IMR-90 (cell line): Measurements from ENCODE around the gene FRG2. TPM values are rescaled to one million over a fixed set of nuclear protein-coding genes. Genes with fewer than 3 reads are reported as not detected.
"Not testable (repeated sequence)": the region's sequence is repeated elsewhere in the genome, so short reads cannot be mapped to it uniquely, and the experiment has no call there.

Experiments
- ATAC-seq: fragments of 200-7000 bp; cut with Tn5 transposase; 2 replicates; pipeline ENCODE4 v1.9.1; 2020; ENCODE audit warnings: low read depth, mild to moderate bottlenecking, moderate library complexity
- BruUV-seq: library from RNA; stranded (reverse); fragments of 400-500 nt; replicated peaks from 2 replicates; lab custom pipeline; 2021; lab: Mats Ljungman, UMichigan
- CTCF ChIA-PET: fragments of 300-600 bp; formaldehyde crosslinking; extraction: SDS; loops from one replicate; lab custom pipeline; 2021; ENCODE audit warnings: antibody characterized with exemption; lab: Yijun Ruan, JAX
- POLR2A ChIA-PET: fragments of 300-600 bp; sonication (Branson Sonifier 250); formaldehyde crosslinking; loops from one replicate; lab custom pipeline; 2022; ENCODE audit warnings: antibody characterized with exemption; ENCODE audit not compliant: unreplicated experiment; lab: Charles Lee
- DNase-seq: peaks from one replicate; pipeline ENCODE4 v3.0.0; 2013
- H2AFZ ChIP-seq: replicated peaks from 2 replicates; pipeline ENCODE3; 2013; ENCODE audit warnings: low read length, mild to moderate bottlenecking; ENCODE audit not compliant: poor library complexity
- H2AK5ac ChIP-seq: 2 replicates; pipeline ENCODE4 v1.6.1; 2013; ENCODE audit warnings: low read depth, low read length, inconsistent platforms
- H2AK9ac ChIP-seq: replicated peaks from 2 replicates; pipeline ENCODE3; 2013; ENCODE audit warnings: mild to moderate bottlenecking, low read depth, low read length, moderate library complexity; ENCODE audit not compliant: poor library complexity
- H2BK120ac ChIP-seq: 2 replicates; pipeline ENCODE4 v1.6.1; 2013; ENCODE audit warnings: low read depth, low read length, inconsistent platforms
- H2BK15ac ChIP-seq: 3 replicates; pipeline ENCODE4 v1.6.1; 2013; ENCODE audit warnings: low read depth, low read length, inconsistent platforms
- H2BK20ac ChIP-seq: 2 replicates; pipeline ENCODE4 v1.6.1; 2013; ENCODE audit warnings: low read depth, mild to moderate bottlenecking, inconsistent platforms, low read length, moderate library complexity
- H2BK5ac ChIP-seq: 2 replicates; pipeline ENCODE4 v1.6.1; 2013; ENCODE audit warnings: mild to moderate bottlenecking, low read depth, low read length, inconsistent platforms; ENCODE audit not compliant: poor library complexity, severe bottlenecking
- H3K14ac ChIP-seq: replicated peaks from 2 replicates; pipeline ENCODE4 v1.6.1; 2013; ENCODE audit warnings: low read depth, low read length, inconsistent platforms
- H3K18ac ChIP-seq: 2 replicates; pipeline ENCODE4 v1.6.1; 2013; ENCODE audit warnings: low read depth, low read length, control low read depth
- H3K23ac ChIP-seq: 2 replicates; pipeline ENCODE4 v1.6.1; 2013; ENCODE audit warnings: low read depth, low read length, inconsistent platforms
- H3K27ac ChIP-seq: 2 replicates; pipeline ENCODE4 v1.5.1; 2013; ENCODE audit warnings: mild to moderate bottlenecking, control low read depth, low read length; ENCODE audit not compliant: insufficient read depth
- H3K27me3 ChIP-seq: 2 replicates; pipeline ENCODE4 v1.6.1; 2013; ENCODE audit warnings: low read length; ENCODE audit not compliant: control insufficient read depth, insufficient read depth
- H3K36me3 ChIP-seq: 2 replicates; pipeline ENCODE4 v1.6.1; 2013; ENCODE audit warnings: low read length, mixed read lengths; ENCODE audit not compliant: control insufficient read depth, insufficient read depth
- H3K4ac ChIP-seq: 2 replicates; pipeline ENCODE4 v1.6.1; 2013; ENCODE audit warnings: low read depth, low read length, inconsistent platforms
- H3K4me1 ChIP-seq: 2 replicates; pipeline ENCODE4 v1.6.1; 2013; ENCODE audit warnings: low read length, mixed read lengths; ENCODE audit not compliant: control insufficient read depth, insufficient read depth
- H3K4me2 ChIP-seq: 2 replicates; pipeline ENCODE4 v1.6.1; 2013; ENCODE audit warnings: low read depth, mild to moderate bottlenecking, control low read depth, low read length, moderate library complexity
- H3K4me3 ChIP-seq: 2 replicates; pipeline ENCODE4 v1.5.1; 2013; ENCODE audit warnings: low read depth, mild to moderate bottlenecking, control low read depth, low read length, moderate library complexity; ENCODE audit not compliant: insufficient read depth
- H3K56ac ChIP-seq: 2 replicates; pipeline ENCODE4 v1.6.1; 2013; ENCODE audit warnings: low read length, inconsistent platforms; ENCODE audit not compliant: insufficient read depth; ENCODE audit errors: extremely low read depth
- H3K79me1 ChIP-seq, 2 experiments: 2 replicates each; pipeline ENCODE4 v1.6.1; 2013; ENCODE audit warnings: low read length in 2 of 2, inconsistent platforms in 1 of 2, low read depth in 1 of 2
- H3K9ac ChIP-seq: 2 replicates; pipeline ENCODE4 v1.6.1; 2013; ENCODE audit warnings: low read depth, low read length, control low read depth
- H3K9me1 ChIP-seq: 2 replicates; pipeline ENCODE4 v1.6.1; 2013; ENCODE audit warnings: low read length, inconsistent platforms; ENCODE audit not compliant: insufficient read depth
- H3K9me3 ChIP-seq: 2 replicates; pipeline ENCODE4 v1.6.1; 2013; ENCODE audit warnings: low read length; ENCODE audit not compliant: control insufficient read depth, insufficient read depth
- H4K20me1 ChIP-seq: 2 replicates; pipeline ENCODE4 v1.6.1; 2013; ENCODE audit warnings: low read length, inconsistent platforms; ENCODE audit not compliant: insufficient read depth
- H4K5ac ChIP-seq: 2 replicates; pipeline ENCODE4 v1.6.1; 2013; ENCODE audit warnings: mild to moderate bottlenecking, low read depth, low read length, control low read depth
- H4K8ac ChIP-seq, 2 experiments: 2 replicates each; pipeline ENCODE4 v1.6.1; 2013; ENCODE audit warnings: low read depth in 2 of 2, low read length in 2 of 2, control low read depth in 1 of 2, inconsistent platforms in 1 of 2
- H4K91ac ChIP-seq: 2 replicates; pipeline ENCODE4 v1.6.1; 2013; ENCODE audit warnings: low read depth, low read length, inconsistent platforms; ENCODE audit not compliant: insufficient read depth
- WGBS, 2 experiments: methylation state at CpG; one replicate each; pipeline versions ENCODE4 v1.1.5 to v1.1.7; 2013; ENCODE audit warnings: missing lambda C conversion rate in 2 of 2; ENCODE audit not compliant: insufficient read length in 1 of 2; ENCODE audit errors: extremely low coverage in 2 of 2; 5-methylcytosine and 5-hydroxymethylcytosine counted together
- dilution Hi-C: fragments of 300-500 bp; cut with HindIII; formaldehyde crosslinking; loops from one replicate; pipeline ENCODE4 v1.14.3; 2018; ENCODE audit warnings: low sequenced_read_pairs; ENCODE audit not compliant: unreplicated experiment
- in situ Hi-C: fragments of 300-500 bp; cut with MboI; formaldehyde crosslinking; loops from 3 replicates; pipeline ENCODE4 v1.14.3; 2019; ENCODE audit warnings: low sequenced_read_pairs, inconsistent platforms, mixed read lengths
- intact Hi-C: fragments of 100-400 bp; cut with micrococcal nuclease; formaldehyde crosslinking; loops from 2 replicates; pipeline ENCODE4 v1.10.0; 2022
- polyA plus RNA-seq, 3 experiments: library from polyadenylated mRNA; depleted of rRNA; stranded (reverse); fragments of >200 nt; gene quantifications; 2 replicates each; pipeline ENCODE4 v1.2.3, GENCODE V29; 2012; ENCODE audit warnings: low replicate concordance in 1 of 3
- total RNA-seq: library from RNA; depleted of rRNA; stranded (reverse); fragments of >200 nt; gene quantifications from 2 replicates; pipeline ENCODE4 v1.2.3, GENCODE V29; 2012

FRG2 gene
- total and polyA plus RNA-seq, 2 of the 4 experiments (the other 2 are of a cell fraction): not detected

DNA sequence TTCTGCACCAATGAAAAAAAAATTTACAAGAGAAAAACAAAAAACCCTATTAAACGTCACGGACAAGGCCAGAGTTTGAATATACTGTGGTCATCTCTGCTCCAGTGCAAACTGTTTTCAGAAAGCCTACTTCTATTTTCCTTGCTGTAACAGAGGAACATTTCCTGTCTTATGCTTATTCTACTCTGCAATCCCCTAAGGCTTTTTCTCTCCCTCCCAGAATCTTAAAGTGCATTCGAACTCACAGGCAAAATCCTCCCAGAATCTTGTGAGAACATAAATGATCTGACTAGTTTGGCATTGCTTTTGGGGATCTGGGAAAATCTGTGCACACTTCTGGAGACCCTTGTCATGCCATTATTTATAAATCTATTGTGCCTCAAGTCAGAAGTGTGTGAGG lies 37.7 kb upstream of the FRG2 start:
- dilution Hi-C loops, H3K27me3 ChIP-seq, H3K9me1 ChIP-seq, H4K8ac ChIP-seq, H3K27ac ChIP-seq, H3K23ac ChIP-seq, H3K14ac ChIP-seq, H2BK5ac ChIP-seq, H3K79me1 ChIP-seq, H4K20me1 ChIP-seq, H3K4me1 ChIP-seq, in situ Hi-C loops, CTCF ChIA-PET, H2AK5ac ChIP-seq, H2AFZ ChIP-seq, H3K4ac ChIP-seq, H4K5ac ChIP-seq, ATAC-seq, H4K91ac ChIP-seq, H3K18ac ChIP-seq, H2BK20ac ChIP-seq, intact Hi-C loops, DNase-seq, BruUV-seq, H2BK120ac ChIP-seq, H2BK15ac ChIP-seq, H3K56ac ChIP-seq, H3K4me2 ChIP-seq, H3K9me3 ChIP-seq, H3K36me3 ChIP-seq, H2AK9ac ChIP-seq, H3K9ac ChIP-seq, H3K4me3 ChIP-seq, POLR2A ChIA-PET: not testable (repeated sequence)
- no CpG with 5 or more reads among the region's 3 CpGs for WGBS, 2 experiments

GRCh38 chr4:190064342-190064741 lies 37.3 kb upstream of the FRG2 start, which contains the start of gene DBET:
Gene DBET (plus strand): TSS chr4:190064502.
- H3K4me1 ChIP-seq, H3K4ac ChIP-seq, H2AFZ ChIP-seq, H2BK20ac ChIP-seq, CTCF ChIA-PET, H2BK15ac ChIP-seq, H3K56ac ChIP-seq, H4K5ac ChIP-seq, H3K23ac ChIP-seq, H3K9me3 ChIP-seq, H3K79me1 ChIP-seq, intact Hi-C loops, in situ Hi-C loops, H2BK5ac ChIP-seq, H4K8ac ChIP-seq, H3K27me3 ChIP-seq, H2BK120ac ChIP-seq, dilution Hi-C loops, DNase-seq, H3K14ac ChIP-seq, H4K20me1 ChIP-seq, H3K4me3 ChIP-seq, H3K18ac ChIP-seq, H3K36me3 ChIP-seq, H3K9me1 ChIP-seq, H2AK9ac ChIP-seq, POLR2A ChIA-PET, H2AK5ac ChIP-seq, ATAC-seq, BruUV-seq, H3K4me2 ChIP-seq, H4K91ac ChIP-seq, H3K27ac ChIP-seq, H3K9ac ChIP-seq: not testable (repeated sequence)
- WGBS, 2 experiments: no CpG with 5 or more reads among the region's 2 CpGs
